ENCODE measurements around the gene CLASP2.

GRCh38 chr3:33729993-33730392 lies 11.9 kb upstream of the CLASP2 start:
- TF ChIP-seq, protein P1, sequence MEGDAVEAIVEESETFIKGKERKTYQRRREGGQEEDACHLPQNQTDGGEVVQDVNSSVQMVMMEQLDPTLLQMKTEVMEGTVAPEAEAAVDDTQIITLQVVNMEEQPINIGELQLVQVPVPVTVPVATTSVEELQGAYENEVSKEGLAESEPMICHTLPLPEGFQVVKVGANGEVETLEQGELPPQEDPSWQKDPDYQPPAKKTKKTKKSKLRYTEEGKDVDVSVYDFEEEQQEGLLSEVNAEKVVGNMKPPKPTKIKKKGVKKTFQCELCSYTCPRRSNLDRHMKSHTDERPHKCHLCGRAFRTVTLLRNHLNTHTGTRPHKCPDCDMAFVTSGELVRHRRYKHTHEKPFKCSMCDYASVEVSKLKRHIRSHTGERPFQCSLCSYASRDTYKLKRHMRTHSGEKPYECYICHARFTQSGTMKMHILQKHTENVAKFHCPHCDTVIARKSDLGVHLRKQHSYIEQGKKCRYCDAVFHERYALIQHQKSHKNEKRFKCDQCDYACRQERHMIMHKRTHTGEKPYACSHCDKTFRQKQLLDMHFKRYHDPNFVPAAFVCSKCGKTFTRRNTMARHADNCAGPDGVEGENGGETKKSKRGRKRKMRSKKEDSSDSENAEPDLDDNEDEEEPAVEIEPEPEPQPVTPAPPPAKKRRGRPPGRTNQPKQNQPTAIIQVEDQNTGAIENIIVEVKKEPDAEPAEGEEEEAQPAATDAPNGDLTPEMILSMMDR (IDR thresholded peaks at IDR 0.05; ENCODE audit: low read length) = no peak
- no peak for TF ChIP-seq EZH2 (optimal IDR thresholded peaks at IDR 0.05; ENCODE audit: low read depth, low read length)

Measured in MM.1S (cell line).